HG03045 (cell line): ENCODE data around the gene CCNG1.
A peak's percentile ranks its signal among the peaks of the same experiment; 100 is the strongest.
"Not testable (repeated sequence)": the region's sequence is repeated elsewhere in the genome, so short reads cannot be mapped to it uniquely, and the experiment has no call there.

Experiments
- ATAC-seq: cut with Tn5 transposase; IDR thresholded peaks from one replicate; pipeline ENCODE4 v1.9.1; 2021; ENCODE audit warnings: mild to moderate bottlenecking, moderate library complexity; ENCODE audit not compliant: unreplicated experiment

CCNG1 gene

GRCh38 chr5:163440954-163441353 is 3.6 kb downstream of the CCNG1 start:
- no peak for ATAC-seq

GRCh38 chr5:163444526-163444925 is 7.1 kb downstream of the CCNG1 start:
- ATAC-seq: no peak

- ATAC-seq: no peak
Measured at GRCh38 chr5:163445345-163445744, 8.0 kb downstream of the CCNG1 start.

GRCh38 chr5:163447191-163447590 is 9.8 kb downstream of the CCNG1 start:
- no peak for ATAC-seq

GRCh38 chr5:163447875-163448274 is 10.5 kb downstream of the CCNG1 start:
- ATAC-seq: no peak

- ATAC-seq: no peak
Measured at GRCh38 chr5:163448491-163448890, 11.1 kb downstream of the CCNG1 start.

GRCh38 chr5:163451489-163451888 is 14.1 kb downstream of the CCNG1 start:
- ATAC-seq: no peak

GRCh38 chr5:163453705-163454104 is 16.3 kb downstream of the CCNG1 start:
- no peak for ATAC-seq

- ATAC-seq: not testable (repeated sequence)
Measured at GRCh38 chr5:163455406-163455805, 18.0 kb downstream of the CCNG1 start.

- no peak for ATAC-seq
Measured at GRCh38 chr5:163456029-163456589, 18.7 kb downstream of the CCNG1 start.

- ATAC-seq: no peak
Measured at GRCh38 chr5:163456840-163457239, 19.4 kb downstream of the CCNG1 start.

- ATAC-seq: no peak
Measured at GRCh38 chr5:163458778-163459385, 21.5 kb downstream of the CCNG1 start.

GRCh38 chr5:163459462-163459818 is 22.0 kb downstream of the CCNG1 start:
- ATAC-seq: peak; percentile 4

- peak; percentile 84 for ATAC-seq
Measured at GRCh38 chr5:163459819-163460561, 22.6 kb downstream of the CCNG1 start, which contains the start of gene NUDCD2. Gene NUDCD2 (minus strand): TSS chr5:163460102. CDS start chr5:163460050, 52 bp downstream.

GRCh38 chr5:163460562-163461171 is 23.3 kb downstream of the CCNG1 start, which contains the start of gene HMMR:
Gene HMMR (plus strand): TSS chr5:163460632. CDS start chr5:163460693, 61 bp downstream.
- ATAC-seq: no peak

- no peak for ATAC-seq
Measured at GRCh38 chr5:163463063-163463435, 25.7 kb downstream of the CCNG1 start.

GRCh38 chr5:163467682-163468081 is 30.3 kb downstream of the CCNG1 start:
- no peak for ATAC-seq

GRCh38 chr5:163473635-163474243 is 36.3 kb downstream of the CCNG1 start:
- ATAC-seq: no peak

GRCh38 chr5:163475411-163475810 is 38.0 kb downstream of the CCNG1 start:
- ATAC-seq: no peak

- ATAC-seq: no peak
Measured at GRCh38 chr5:163478126-163478981, 41.0 kb downstream of the CCNG1 start.

- ATAC-seq: no peak
Measured at GRCh38 chr5:163478982-163479271, 41.5 kb downstream of the CCNG1 start.
